ENCODE measurements around the gene KIR2DL4.
"Not testable (repeated sequence)": the region's sequence is repeated elsewhere in the genome, so short reads cannot be mapped to it uniquely, and the experiment has no call there.

Gene KIR2DL4

DNA sequence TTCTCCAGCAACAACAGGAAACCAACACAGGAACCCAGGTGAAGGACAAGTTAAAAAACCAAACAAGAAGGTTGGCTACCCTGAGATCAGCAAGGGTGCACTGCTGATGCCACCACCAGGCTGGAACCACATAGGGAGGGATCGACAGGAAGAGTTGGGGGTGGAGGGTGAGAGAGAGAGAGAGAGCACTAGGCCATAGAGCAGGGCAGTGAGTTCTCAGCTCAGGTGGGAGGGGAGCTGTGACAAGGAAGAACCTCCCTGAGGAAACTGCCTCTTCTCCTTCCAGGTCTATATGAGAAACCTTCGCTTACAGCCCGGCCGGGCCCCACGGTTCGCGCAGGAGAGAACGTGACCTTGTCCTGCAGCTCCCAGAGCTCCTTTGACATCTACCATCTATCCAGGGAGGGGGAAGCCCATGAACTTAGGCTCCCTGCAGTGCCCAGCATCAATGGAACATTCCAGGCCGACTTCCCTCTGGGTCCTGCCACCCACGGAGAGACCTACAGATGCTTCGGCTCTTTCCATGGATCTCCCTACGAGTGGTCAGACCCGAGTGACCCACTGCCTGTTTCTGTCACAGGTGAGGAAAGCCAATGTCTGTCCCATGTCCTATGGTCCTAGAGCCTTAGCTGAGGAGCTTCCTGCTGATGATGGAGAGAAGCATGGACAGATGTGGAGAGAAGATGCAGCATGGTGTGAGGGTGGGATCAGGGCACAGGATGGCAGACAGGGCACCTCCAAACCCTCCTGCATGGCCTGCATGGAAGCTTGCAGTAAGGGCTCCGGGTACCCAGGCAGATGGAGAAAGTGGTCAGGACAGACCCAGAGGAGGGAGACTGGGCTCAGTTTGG is 2.5 kb downstream of the KIR2DL4 start:
- DNase-seq = no peak

DNA sequence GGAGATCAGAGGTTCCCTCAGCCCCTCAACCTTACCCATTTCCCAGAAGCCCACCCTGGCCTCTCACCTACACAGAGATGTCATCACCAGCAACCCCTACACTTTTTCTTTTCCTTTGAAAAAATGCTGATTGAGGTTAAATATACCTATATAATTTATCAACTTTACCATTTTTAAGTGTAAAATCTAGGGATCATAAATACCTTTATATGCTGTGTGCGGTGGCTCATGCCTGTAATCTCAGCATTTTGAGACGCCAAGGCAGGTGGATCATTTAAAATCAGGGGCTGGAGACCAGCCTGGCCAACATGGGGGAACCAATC is 3.1 kb downstream of the KIR2DL4 start:
- DNase-seq = no peak

DNA sequence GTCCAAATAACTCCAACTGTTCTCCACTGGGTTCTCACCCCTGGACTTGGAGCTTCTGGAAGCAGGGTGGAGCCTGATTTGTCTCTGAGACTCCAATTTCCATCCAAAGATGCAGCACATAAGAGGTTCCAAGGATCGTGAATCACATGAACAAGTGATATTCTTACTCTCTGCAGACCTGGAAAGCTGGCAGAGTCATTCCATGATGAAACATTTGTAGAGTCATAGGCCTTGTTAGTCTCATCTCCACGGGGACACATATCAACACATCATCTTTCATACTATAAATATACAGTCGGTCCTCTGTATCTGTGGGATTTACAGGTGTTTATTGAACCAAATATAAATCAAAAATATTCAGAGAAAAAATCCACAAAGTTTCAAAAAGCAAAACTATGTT is 11.2 kb downstream of the KIR2DL4 start:
- DNase-seq = not testable (repeated sequence)

DNA sequence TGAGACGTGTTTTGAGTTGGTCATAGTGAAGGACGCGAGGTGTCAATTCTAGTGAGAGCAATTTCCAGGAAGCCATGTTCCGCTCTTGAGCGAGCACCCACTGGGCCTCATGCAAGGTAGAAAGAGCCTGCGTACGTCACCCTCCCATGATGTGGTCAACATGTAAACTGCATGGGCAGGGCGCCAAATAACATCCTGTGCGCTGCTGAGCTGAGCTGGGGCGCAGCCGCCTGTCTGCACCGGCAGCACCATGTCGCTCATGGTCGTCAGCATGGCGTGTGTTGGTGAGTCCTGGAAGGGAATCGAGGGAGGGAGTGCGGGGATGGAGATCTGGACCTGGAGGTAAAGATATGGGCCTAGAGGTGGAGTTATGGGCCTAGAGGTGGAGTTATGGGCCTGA is 12.8 kb downstream of the KIR2DL4 start, which contains the start of gene KIR3DL1:
TSS of gene KIR3DL1 (plus strand) at position 218 of the 400 bp plus-strand sequence.
- DNase-seq = not testable (repeated sequence)

DNA sequence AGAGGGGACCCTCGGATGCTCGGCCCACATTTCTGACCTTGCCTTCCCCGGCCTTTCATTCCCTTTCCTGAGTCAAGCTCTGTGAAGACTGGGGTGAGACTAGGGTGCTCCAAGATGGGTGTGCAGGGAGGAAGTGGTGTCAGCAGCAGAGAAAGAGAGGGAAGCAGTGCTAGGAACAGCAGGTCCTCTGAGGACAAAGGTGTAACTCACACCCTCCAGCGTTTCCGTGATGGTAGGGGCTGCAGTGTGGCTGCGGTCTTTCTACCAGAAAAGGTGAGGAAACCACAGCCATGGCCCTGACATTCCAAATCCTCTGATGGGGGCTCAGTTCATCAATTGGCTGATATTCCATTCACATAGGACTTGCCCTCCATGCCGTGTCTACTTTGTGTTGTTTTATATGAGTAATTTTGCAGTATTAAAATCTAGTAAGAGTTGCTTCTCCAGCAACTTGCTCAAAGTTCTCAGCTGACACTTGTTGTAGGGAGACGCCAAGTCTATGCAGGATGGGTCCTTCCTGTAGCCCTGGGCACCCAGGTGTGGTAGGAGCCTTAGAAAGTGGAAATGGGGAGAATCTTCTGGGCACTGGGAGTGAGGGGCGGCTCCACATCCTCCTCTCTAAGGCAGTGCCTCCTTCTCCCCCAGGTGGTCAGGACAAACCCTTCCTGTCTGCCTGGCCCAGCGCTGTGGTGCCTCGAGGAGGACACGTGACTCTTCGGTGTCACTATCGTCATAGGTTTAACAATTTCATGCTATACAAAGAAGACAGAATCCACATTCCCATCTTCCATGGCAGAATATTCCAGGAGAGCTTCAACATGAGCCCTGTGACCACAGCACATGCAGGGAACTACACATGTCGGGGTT is 14.5 kb downstream of the KIR2DL4 start:
- no peak for DNase-seq

DNA sequence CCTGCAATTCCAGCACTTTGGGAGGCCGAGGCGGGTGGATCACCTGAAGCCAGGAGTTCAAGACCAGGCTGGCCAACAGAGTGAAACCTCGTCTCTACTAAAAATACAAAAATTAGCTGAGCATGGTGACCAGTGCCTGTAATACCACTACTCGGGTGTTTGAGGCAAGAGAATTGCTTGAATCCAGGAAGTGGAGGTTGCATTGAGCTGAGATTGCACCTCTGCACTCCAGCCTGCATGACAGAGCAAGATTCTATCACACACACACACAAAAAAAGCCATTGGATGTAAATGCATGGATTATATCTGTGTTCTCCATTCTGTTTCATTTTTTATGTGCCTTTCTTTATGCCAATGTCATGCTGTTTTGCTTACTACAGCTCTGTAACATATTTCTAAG is 21.0 kb downstream of the KIR2DL4 start:
- DNase-seq = not testable (repeated sequence)

DNA sequence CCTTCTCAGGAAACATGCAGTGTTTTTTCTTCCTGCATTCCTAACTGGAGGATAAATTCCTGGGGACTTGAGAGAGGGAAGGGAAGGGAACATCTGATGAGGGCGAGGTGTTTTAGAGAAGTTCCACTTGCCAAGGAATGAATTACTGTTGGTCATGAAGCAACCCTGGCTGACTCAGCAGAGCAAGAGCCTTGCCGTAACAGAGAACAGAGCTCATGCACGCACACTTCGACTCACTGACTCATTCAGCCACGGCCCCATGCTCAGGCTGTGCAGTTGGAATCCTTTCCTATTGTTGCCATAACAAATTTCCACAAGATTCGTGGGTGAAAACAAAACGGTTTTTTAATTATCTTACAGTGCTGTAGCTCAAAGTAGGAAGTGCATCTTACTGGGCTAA is 21.9 kb downstream of the KIR2DL4 start:
- DNase-seq = peak; percentile 69

DNA sequence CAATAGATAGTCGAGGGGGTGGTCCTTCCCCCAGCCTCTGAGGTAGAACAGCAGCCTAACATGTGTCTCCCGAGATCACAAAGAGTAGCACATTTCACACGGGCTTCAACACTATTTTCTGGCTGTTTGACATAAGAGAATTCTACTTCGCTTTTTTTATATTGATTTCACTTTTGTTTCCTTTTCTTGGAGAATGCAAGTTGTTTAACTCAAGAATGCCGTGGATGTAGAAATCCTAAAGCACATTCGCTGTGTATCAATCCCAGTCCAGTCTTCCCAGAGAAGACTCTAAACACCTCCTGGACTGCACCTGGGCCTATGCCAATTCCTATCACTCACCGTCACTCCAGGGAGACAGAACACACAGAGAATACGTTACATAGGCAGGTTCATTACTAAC is 24.7 kb downstream of the KIR2DL4 start:
- not testable (repeated sequence) for DNase-seq

DNA sequence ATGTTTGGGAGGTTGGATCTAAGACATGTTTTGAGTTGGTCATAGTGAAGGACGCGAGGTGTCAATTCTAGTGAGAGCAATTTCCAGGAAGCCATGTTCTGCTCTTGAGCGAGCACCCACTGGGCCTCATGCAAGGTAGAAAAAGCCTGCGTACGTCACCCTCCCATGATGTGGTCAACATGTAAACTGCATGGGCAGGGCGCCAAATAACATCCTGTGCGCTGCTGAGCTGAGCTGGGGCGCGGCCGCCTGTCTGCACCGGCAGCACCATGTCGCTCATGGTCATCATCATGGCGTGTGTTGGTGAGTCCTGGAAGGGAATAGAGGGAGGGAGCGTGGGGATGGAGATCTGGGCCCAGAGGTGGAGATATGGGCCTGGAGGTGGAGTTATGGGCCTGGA is 29.1 kb downstream of the KIR2DL4 start, which contains the start of gene KIR2DS4:
TSS of gene KIR2DS4 (plus strand) at position 181 of the 400 bp plus-strand sequence.
- DNase-seq = not testable (repeated sequence)

DNA sequence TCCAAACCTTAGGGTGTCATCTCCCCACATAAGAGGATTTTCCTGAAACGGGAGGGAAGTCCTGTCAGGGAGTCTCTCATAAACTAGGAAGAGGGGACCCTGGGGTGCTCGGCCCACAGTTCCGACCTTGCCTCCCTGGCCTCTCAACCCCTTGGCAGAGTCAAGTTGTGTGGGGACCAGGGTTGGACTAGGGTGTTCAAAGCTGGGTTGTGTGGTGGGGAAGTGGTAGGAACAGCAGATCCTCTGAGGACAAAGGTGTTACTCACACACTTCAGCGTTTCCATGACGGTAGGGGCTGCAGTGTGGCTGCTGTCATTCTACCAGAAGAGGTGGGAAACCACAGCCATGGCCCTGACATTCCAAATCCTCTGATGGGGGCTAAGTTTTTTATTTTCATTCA is 31.7 kb downstream of the KIR2DL4 start:
- not testable (repeated sequence) for DNase-seq

DNA sequence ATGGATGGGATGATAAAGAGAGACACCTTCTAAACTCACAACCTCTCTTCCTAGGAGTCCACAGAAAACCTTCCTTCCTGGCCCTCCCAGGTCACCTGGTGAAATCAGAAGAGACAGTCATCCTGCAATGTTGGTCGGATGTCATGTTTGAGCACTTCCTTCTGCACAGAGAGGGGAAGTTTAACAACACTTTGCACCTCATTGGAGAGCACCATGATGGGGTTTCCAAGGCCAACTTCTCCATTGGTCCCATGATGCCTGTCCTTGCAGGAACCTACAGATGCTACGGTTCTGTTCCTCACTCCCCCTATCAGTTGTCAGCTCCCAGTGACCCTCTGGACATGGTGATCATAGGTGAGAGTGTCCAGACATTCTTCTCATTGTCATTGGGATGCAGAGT is 34.1 kb downstream of the KIR2DL4 start:
- not testable (repeated sequence) for DNase-seq

DNA sequence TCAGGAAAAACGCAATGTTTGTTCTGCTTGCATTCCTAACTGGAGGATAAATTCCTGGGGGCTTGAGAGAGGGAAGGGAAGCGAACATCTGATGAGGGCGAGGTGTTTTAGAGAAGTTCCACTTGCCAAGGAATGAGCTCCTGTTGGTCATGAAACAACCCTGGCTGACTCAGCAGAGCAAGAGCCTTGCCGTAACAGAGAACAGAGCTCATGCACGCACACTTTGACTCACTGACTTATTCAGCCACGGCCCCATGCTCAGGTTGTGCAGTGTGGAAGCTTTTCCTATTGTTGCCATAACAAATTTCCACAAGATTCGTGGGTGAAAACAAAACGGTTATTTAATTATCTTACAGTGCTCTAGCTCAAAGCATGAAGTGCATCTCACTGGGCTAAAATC is 39.8 kb downstream of the KIR2DL4 start:
- not testable (repeated sequence) for DNase-seq

DNA sequence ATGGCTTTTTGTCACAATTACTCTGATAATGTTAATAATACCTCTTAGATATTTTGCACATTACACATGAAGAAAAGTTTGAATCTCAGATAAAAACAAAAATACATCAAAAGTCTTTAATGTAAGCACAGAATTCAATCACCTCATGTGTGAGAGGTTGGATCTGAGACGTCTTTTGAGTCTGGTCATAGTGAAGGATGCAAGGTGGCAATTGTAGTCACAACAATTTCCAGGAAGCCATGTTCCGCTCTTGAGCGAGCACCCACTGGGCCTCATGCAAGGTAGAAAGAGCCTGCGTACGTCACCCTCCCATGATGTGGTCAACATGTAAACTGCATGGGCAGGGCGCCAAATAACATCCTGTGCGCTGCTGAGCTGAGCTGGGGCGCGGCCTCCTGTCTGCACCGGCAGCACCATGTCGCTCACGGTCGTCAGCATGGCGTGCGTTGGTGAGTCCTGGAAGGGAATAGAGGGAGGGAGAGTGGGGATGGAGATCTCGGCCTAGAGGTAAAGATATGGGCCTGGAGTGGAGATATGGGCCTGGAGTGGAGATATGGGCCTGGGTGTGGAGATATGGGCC is 46.7 kb downstream of the KIR2DL4 start, which contains the start of gene KIR3DL2:
TSS of gene KIR3DL2 (plus strand) at position 383 of the 580 bp plus-strand sequence. CDS start at position 416, 33 bp downstream.
- DNase-seq = not testable (repeated sequence)

DNA sequence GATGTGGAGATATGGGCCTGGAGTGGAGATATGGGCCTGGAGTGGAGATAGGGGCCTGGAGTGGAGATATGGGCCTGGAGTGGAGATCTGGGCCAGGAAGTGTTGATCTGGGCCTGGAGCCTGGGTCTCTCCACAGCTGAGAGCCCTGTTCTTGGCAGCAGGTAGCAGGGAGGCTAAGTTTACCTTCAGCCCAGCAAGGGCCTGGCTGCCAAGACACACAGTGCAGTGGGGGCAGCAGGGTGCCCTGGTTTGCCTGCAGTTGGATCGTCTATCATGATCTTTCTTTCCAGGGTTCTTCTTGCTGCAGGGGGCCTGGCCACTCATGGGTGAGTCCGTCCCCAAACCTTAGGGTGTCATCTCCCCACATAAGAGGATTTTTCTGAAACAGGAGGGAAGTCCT is 47.5 kb downstream of the KIR2DL4 start:
- DNase-seq = no peak

DNA sequence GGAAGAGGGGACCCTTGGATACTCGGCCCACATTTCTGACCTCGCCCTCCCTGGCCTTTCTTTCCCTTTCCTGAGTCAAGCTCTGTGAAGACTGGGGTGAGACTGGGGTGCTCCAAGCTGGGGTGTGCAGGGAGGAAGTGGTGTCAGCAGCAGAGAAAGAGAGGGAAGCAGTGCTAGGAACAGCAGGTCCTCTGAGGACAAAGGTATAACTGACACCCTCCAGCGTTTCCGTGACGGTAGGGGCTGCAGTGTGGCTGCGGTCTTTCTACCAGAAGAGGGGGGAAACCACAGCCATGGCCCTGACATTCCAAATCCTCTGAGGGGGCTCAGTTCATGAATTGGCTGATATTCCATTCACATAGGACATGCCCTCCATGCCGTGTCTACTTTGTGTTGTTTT is 47.9 kb downstream of the KIR2DL4 start:
- DNase-seq = no peak

DNA sequence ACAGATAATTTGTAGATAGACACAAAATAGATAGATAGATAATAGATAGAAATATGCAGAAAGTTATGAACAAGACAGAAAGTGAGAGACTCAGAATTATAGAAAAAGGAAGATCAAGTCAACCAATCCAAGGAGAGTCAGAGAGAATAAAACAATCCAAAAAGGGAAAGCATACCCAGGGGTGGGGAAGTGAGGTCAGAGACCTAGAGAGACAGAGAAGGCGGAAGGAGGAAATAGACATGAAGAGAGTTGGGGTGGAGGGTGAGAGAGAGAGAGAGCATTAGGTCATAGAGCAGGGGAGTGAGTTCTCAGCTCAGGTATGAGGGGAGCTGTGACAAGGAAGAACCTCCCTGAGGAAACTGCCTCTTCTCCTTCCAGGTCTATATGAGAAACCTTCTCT is 51.8 kb downstream of the KIR2DL4 start:
- not testable (repeated sequence) for DNase-seq

DNA sequence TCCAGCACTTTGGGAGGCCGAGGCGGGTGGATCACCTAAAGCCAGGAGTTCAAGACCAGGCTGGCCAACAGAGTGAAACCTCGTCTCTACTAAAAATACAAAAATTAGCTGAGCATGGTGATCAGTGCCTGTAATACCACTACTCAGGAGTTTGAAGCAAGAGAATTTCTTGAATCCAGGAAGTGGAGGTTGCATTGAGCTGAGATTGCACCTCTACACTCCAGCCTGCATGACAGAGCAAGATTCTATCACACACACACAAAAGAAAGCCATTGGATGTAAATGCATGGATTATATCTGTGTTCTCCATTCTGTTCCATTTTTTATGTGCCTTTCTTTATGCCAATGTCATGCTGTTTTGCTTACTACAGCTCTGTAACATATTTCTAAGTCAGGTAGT is 55.1 kb downstream of the KIR2DL4 start:
- not testable (repeated sequence) for DNase-seq

DNA sequence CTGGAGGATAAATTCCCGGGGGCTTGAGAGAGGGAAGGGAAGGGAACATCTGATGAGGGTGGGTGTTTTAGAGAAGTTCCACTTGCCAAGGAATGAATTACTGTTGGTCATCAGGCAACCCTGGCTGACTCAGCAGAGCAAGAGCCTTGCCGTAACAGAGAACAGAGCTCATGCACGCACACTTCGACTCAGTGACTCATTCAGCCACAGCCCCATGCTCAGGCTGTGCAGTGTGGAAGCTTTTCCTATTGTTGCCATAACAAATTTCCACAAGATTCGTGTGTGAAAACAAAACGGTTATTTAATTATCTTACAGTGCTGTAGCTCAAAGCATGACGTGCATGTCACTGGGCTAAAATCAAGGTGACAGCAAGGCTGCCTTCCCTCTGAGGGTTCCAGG is 56.0 kb downstream of the KIR2DL4 start:
- peak; percentile 53 for DNase-seq

DNA sequence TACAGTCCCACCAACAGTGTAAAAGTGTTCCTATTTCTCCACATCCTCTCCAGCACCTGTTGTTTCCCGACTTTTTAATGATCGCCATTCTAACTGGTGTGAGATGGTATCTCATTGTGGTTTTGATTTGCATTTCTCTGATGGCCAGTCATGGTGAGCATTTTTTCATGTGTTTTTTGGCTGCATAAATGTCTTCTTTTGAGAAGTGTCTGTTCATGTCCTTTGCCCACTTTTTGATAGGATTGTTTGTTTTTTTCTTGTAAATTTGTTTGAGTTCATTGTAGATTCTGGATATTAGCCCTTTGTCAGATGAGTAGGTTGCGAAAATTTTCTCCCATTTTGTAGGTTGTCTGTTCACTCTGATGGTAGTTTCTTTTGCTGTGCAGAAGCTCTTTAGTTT is 60.0 kb downstream of the KIR2DL4 start:
- DNase-seq = not testable (repeated sequence)

Data from CD4-positive, alpha-beta T cell treated with Interferon gamma for 1 hour (primary cell).